ENCODE data around the gene C5orf52. TPM values are rescaled to one million over a fixed set of nuclear protein-coding genes. Genes with fewer than 3 reads are reported as not detected.
A peak's percentile ranks its signal among the peaks of the same experiment; 100 is the strongest.

Gene C5orf52
- total RNA-seq (ENCODE audit: unreplicated experiment) = not detected
- long read RNA-seq = 0 reads

DNA sequence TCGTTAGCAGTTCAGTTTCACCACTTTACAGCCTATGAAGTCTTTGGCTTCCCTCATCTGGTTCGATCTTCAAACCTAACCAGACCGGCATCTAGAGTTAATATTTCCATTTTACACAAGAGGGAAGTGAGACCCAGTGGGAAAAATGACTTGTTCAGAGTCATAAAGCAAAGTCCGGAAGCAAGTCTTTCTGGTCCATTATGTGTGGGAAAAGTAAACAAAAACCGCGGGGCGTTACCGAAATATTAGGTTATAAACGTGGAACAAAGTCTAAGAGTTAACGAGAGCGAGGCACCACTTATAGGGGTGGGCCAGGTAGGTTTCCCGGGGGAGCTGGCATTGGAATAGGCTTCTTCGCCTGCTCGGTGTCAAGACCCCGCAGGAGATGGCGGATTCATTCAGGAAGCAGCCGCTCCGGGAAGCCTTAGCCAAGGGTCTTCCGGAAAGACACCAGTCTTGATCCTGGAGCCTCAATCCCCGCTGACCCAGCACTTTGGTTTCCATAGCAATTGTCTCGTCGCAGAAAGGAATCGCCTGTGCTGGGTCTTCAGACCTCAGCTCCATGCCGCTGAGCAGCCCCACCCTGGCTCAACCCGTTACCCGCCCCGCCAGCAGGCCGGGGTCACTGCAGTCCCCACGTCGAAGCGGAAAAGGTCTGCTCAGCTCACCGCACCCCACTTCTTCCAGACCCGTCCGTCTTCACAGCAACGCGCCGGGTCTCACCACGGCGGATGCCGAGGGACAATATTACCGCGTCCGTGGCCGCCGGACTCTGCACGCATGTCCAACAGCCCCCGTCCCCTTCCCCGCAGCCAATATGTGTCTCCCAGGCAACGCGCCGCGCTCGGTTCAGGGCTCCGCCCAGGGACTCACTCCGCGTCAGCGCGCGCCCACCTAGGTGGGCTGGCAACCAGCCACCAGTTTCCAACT lies at the start of gene C5orf52:
Gene C5orf52 (plus strand): TSS at position 872 of the 930 bp plus-strand sequence. CDS start 82 bp downstream, outside the sequence.
- Mint-ChIP-seq H3K27me3 (ENCODE audit: unreplicated experiment) (peaks cover 22% of the 10 kb centered on the region), H3K36me3 (ENCODE audit: unreplicated experiment) (peaks cover 9% of the 10 kb centered on the region), H3K4me3 (ENCODE audit: unreplicated experiment) (peak within 1 kb of the TSS; percentile 96), H3K9me3 (ENCODE audit: unreplicated experiment) (no peaks in the 10 kb centered on the region), H3K27ac (ENCODE audit: unreplicated experiment) (peak within 1 kb of the TSS; percentile 33), H3K4me1 (ENCODE audit: low read depth, unreplicated experiment) (peaks cover 3% of the 10 kb centered on the region)
- TF ChIP-seq CTCF (IDR thresholded peaks at IDR 0.05; ENCODE audit: partially characterized antibody, unreplicated experiment) = no peak
- DNase-seq = peak; percentile 69

- no peak for TF ChIP-seq CTCF (IDR thresholded peaks at IDR 0.05; ENCODE audit: partially characterized antibody, unreplicated experiment)
- Mint-ChIP-seq H3K4me1 (ENCODE audit: low read depth, unreplicated experiment) (no peaks in the 10 kb centered on the region), H3K4me3 (ENCODE audit: unreplicated experiment) (no peak overlapping the region)
These were observed 47.2 kb upstream of the C5orf52 start for GRCh38 chr5:157624144-157624543.

GRCh38 chr5:157626831-157627230 lies 44.5 kb upstream of the C5orf52 start:
- no peak for DNase-seq
- Mint-ChIP-seq H3K27me3 (ENCODE audit: unreplicated experiment) (peaks cover 2% of the 10 kb centered on the region), H3K4me3 (ENCODE audit: unreplicated experiment) (no peak overlapping the region), H3K4me1 (ENCODE audit: low read depth, unreplicated experiment) (no peaks in the 10 kb centered on the region), H3K27ac (ENCODE audit: unreplicated experiment) (no peak overlapping the region), H3K9me3 (ENCODE audit: unreplicated experiment) (peaks cover 4% of the 10 kb centered on the region), H3K36me3 (ENCODE audit: unreplicated experiment) (no peaks in the 10 kb centered on the region)
- no peak for TF ChIP-seq CTCF (IDR thresholded peaks at IDR 0.05; ENCODE audit: partially characterized antibody, unreplicated experiment)

More at GRCh38 chr5:157624144-157624543, 47.2 kb upstream of the C5orf52 start:
- Mint-ChIP-seq H3K27ac (ENCODE audit: unreplicated experiment) (no peak overlapping the region), H3K36me3 (ENCODE audit: unreplicated experiment) (no peaks in the 10 kb centered on the region), H3K9me3 (ENCODE audit: unreplicated experiment) (peaks cover 4% of the 10 kb centered on the region), H3K27me3 (ENCODE audit: unreplicated experiment) (peaks cover 2% of the 10 kb centered on the region)
- DNase-seq = no peak

GRCh38 chr5:157630341-157630740 lies 41.0 kb upstream of the C5orf52 start:
- TF ChIP-seq CTCF (IDR thresholded peaks at IDR 0.05; ENCODE audit: partially characterized antibody, unreplicated experiment) = no peak
- Mint-ChIP-seq H3K27me3 (ENCODE audit: unreplicated experiment) (no peaks in the 10 kb centered on the region), H3K4me3 (ENCODE audit: unreplicated experiment) (no peak overlapping the region), H3K27ac (ENCODE audit: unreplicated experiment) (no peak overlapping the region), H3K4me1 (ENCODE audit: low read depth, unreplicated experiment) (no peaks in the 10 kb centered on the region), H3K36me3 (ENCODE audit: unreplicated experiment) (no peaks in the 10 kb centered on the region), H3K9me3 (ENCODE audit: unreplicated experiment) (no peaks in the 10 kb centered on the region)
- no peak for DNase-seq
